A673 (cell line): Measurements from ENCODE around the gene CMIP. TPM values are rescaled to one million over a fixed set of nuclear protein-coding genes. Genes with fewer than 3 reads are reported as not detected.

Source experiments
- BruUV-seq: library from RNA; stranded (reverse); fragments of 400-500 nt; replicated peaks from 2 replicates; lab custom pipeline; 2021; lab: Mats Ljungman, UMichigan
- CTCF ChIA-PET: fragments of 300-600 bp; sonication (Branson Sonifier 250); formaldehyde crosslinking; loops from one replicate; lab custom pipeline; 2022; ENCODE audit warnings: antibody characterized with exemption; lab: Charles Lee
- POLR2A ChIA-PET: fragments of 300-600 bp; sonication (Branson Sonifier 250); formaldehyde crosslinking; loops from one replicate; lab custom pipeline; 2022; ENCODE audit warnings: antibody characterized with exemption; ENCODE audit not compliant: low non-redundant PET; lab: Charles Lee
- DNase-seq: peaks from one replicate; pipeline ENCODE4 v3.0.0-alpha.2; 2015; ENCODE audit warnings: low spot score
- H3K27ac ChIP-seq: fragments of 200-600 bp; sonication (generic); 2 replicates; pipeline ENCODE4 v1.5.1; 2016; ENCODE audit warnings: mixed run types, low read depth, mild to moderate bottlenecking, mixed read lengths, antibody characterized with exemption, low read length; ENCODE audit not compliant: poor library complexity, severe bottlenecking
- H3K27me3 ChIP-seq: fragments of 200-600 bp; sonication (generic); replicated peaks from 2 replicates; pipeline ENCODE4 v1.6.1; 2017; ENCODE audit warnings: mixed run types, low read depth, mild to moderate bottlenecking, mixed read lengths, antibody characterized with exemption, low read length; ENCODE audit not compliant: insufficient read depth, poor library complexity
- H3K36me3 ChIP-seq: fragments of 200-600 bp; sonication (generic); 2 replicates; pipeline ENCODE4 v1.6.1; 2016; ENCODE audit warnings: mixed run types, mild to moderate bottlenecking, mixed read lengths, antibody characterized with exemption, low read length; ENCODE audit not compliant: insufficient read depth, poor library complexity, severe bottlenecking
- H3K4me1 ChIP-seq: fragments of 200-600 bp; sonication (generic); 2 replicates; pipeline ENCODE4 v1.6.1; 2017; ENCODE audit warnings: mixed run types, mild to moderate bottlenecking, mixed read lengths, antibody characterized with exemption, low read length; ENCODE audit not compliant: insufficient read depth, poor library complexity, severe bottlenecking
- H3K4me3 ChIP-seq: fragments of 200-600 bp; sonication (generic); 2 replicates; pipeline ENCODE4 v1.5.1; 2016; ENCODE audit warnings: low read depth, mixed run types, mild to moderate bottlenecking, mixed read lengths, low read length; ENCODE audit not compliant: poor library complexity, severe bottlenecking
- H3K9me3 ChIP-seq: fragments of 200-600 bp; sonication (generic); 2 replicates; pipeline ENCODE4 v1.6.1; 2016; ENCODE audit warnings: mixed run types, low read depth, mild to moderate bottlenecking, mixed read lengths, antibody characterized with exemption, low read length; ENCODE audit not compliant: poor library complexity, severe bottlenecking
- CTCF ChIP-seq: fragments of 300-800, 200-600 bp; sonication (generic); conservative IDR thresholded peaks from 2 replicates; pipeline ENCODE4 v1.5.1; 2017; ENCODE audit warnings: low read depth, mild to moderate bottlenecking, antibody characterized with exemption, low read length, moderate library complexity, mixed read lengths
- EZH2 ChIP-seq: fragments of 200-600 bp; sonication (generic); IDR thresholded peaks from 2 replicates; pipeline ENCODE4 v1.6.1; 2017; ENCODE audit warnings: borderline replicate concordance, low read depth, mild to moderate bottlenecking, mixed read lengths, antibody characterized with exemption, low read length; ENCODE audit not compliant: poor library complexity, severe bottlenecking
- intact Hi-C: fragments of 100-400 bp; cut with micrococcal nuclease; formaldehyde crosslinking; loops from one replicate; pipeline ENCODE4 v1.10.0; 2022; ENCODE audit not compliant: unreplicated experiment
- total RNA-seq: library from RNA; stranded (reverse); gene quantifications from 2 replicates; pipeline ENCODE4 v1.2.3, GENCODE V29; 2021

CMIP gene
- total RNA-seq, 1 experiment from 2014 or later, result 25.5 TPM

- no TSS peak for BruUV-seq
- no peaks in the 10 kb centered on the region for H3K4me1 ChIP-seq
- intact Hi-C loops, result no loop called here
- TF ChIP-seq CTCF (no peak), EZH2 (no peak)
- H3K27ac ChIP-seq, result no peak overlapping the region
- no peak overlapping the region for H3K4me3 ChIP-seq
- H3K9me3 ChIP-seq, result no peaks in the 10 kb centered on the region
- ChIA-PET POLR2A (no interaction called here), CTCF (no interaction called here)
- no peak for DNase-seq
- H3K27me3 ChIP-seq, result no peaks in the 10 kb centered on the region
- H3K36me3 ChIP-seq, result no peaks in the 10 kb centered on the region
These were observed 93.3 kb downstream of the CMIP start for GRCh38 chr16:81537721-81538561.

- TF ChIP-seq EZH2 (no peak), CTCF (no peak)
- H3K36me3 ChIP-seq, result no peaks in the 10 kb centered on the region
- no peak overlapping the region for H3K4me3 ChIP-seq
- H3K4me1 ChIP-seq, result no peaks in the 10 kb centered on the region
- CTCF ChIA-PET, result no interaction called here
- BruUV-seq, result no TSS peak
- no peak for DNase-seq
- H3K27me3 ChIP-seq, result no peaks in the 10 kb centered on the region
- POLR2A ChIA-PET, result interaction anchor here (0.6 kb wide), 1 partner anchor 491 kb away, joined by 21 read pairs; no protein-coding TSS in a partner anchor
- intact Hi-C loops, result no loop called here
- no peak overlapping the region for H3K27ac ChIP-seq
- no peaks in the 10 kb centered on the region for H3K9me3 ChIP-seq
These were observed 94.6 kb downstream of the CMIP start for GRCh38 chr16:81539009-81539758.

GRCh38 chr16:81539759-81540472, 95.3 kb downstream of the CMIP start:
- CTCF ChIA-PET, result no interaction called here
- Histone ChIP-seq H3K36me3 (no peaks in the 10 kb centered on the region), H3K9me3 (no peaks in the 10 kb centered on the region), H3K27me3 (no peaks in the 10 kb centered on the region), H3K4me1 (no peaks in the 10 kb centered on the region), H3K4me3 (no peak overlapping the region), H3K27ac (no peak overlapping the region)
- DNase-seq, result no peak
- POLR2A ChIA-PET, result interaction anchor here (0.6 kb wide), 1 partner anchor 492 kb away, joined by 21 read pairs; no protein-coding TSS in a partner anchor
- no peak for TF ChIP-seq CTCF
- TF ChIP-seq EZH2, result no peak
- intact Hi-C loops, result no loop called here
- BruUV-seq, result no TSS peak
